Measurements from ENCODE around the gene PRRX2.
A peak's percentile ranks its signal among the peaks of the same experiment; 100 is the strongest.
"Not testable (repeated sequence)": the region's sequence is repeated elsewhere in the genome, so short reads cannot be mapped to it uniquely, and the experiment has no call there.

PRRX2 gene

DNA sequence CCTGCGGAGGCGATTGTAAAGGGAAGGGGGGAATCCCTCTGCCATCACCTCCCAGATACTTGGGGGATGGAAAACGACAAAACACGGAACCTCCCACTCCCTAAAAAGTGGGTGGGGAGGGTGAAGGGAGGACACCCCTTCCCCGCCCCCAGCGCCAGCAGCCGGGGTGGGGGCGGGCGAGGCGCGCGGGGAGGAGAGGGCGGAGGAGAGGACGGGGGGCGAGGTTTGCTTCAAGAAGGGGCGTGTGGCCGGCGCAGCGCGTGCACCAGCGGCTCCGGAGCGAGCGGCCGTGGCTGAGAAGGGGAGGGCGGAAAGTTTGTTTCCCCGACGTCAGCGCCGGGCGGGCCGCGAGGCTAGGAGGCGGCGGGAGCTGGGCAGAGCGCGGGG is at the start of gene PRRX2:
TSS of gene PRRX2 (plus strand) at position 259 of the 387 bp plus-strand sequence. CDS start 221 bp downstream, outside the sequence.
- no peak for DNase-seq

DNA sequence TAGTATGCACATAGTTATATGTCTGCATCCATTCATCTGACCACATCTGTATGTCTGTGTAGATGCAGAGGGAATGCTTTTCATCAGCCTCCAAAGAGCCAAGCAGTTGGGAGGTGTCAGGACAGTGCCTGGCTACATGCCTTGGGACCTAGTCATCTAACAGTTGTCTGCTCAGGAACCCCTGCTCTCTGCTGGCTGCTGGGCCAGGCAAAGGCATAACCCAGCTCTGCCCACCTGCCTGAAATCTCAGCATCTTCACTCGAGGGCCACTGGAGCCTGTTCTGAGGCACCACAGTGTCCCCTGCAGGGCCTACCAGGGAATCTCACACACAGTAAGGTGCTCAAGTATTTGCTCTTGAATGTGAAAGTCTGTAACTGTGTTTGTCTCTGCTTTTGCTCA is 48.3 kb upstream of the PRRX2 start:
- DNase-seq, result no peak

DNA sequence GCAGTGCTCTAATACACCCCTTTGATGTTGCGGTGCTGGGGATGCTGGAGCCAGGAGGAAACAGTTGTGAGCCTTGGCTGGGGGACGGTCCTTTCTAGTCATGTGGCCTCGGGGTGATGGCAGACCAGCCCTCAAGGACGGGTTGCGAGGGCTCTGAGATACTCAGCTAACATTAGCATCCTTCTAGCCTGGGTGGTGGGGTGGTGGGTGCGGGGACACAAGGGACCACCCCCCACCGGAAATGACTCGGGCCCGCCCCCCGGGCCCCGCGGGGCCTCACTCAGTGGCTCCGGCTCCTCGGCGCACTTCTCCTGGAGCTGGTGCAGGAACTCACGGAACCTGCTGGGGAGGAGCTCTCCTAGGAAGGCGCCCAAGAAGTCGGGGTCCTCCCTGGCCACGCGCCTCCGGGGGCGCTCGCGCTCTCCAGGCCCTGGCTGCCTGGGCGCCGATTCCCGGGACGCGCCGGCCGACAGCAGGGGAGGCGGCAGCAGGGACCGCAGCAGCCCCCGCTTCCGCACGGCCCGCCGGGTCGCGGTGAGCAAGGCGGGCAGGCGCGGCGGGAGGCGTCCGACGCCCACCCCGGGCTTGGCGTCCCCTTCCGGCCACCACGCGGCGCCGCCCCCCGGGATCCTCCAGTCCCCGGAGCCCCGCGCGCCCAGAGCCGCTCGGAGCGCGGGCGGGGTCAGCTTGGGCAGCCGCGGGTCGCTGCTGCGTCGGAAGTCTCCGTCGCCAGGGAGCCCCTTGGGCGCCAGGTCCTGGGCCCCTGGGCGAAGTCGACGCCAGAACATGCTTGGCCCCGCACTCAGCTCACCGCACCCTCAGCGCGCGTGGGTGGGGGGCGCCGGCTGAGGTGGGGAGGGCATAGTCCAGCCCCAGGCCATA is 45.4 kb upstream of the PRRX2 start:
- no peak for DNase-seq

DNA sequence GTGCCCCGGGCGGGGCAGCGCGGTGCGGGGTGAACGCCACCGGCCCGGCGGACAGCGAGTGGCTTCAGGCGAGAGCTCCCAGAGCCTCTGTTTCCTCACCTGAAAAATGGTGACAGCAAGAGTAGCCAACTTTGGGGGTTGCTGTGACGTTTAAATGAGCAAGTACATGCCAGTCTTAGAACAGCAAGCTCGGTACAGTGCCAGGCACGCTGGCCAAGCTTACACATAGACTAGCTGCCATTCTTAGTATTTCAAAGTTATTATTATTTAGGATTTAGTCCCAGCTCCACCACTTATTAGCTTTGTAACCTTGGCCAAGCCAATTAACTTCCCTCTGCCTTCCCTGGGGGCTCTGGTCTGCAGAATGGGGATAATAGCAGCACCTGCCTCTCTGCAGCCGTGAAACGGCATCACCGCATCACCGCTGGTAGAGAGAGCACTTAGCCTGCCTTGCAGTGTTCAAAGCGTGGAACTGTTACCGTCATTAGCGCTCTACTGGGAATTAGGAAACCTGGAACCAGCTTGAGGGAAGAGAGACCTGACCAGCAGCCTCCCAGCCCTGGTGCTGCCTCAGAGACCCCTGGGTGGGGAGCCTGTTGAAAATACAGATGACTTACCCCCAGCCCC is 44.7 kb upstream of the PRRX2 start, which contains the start of gene C9orf50:
TSS of gene C9orf50 (minus strand) at position 433 of the 627 bp plus-strand sequence. CDS start 527 bp downstream, outside the sequence.
- DNase-seq, result no peak

DNA sequence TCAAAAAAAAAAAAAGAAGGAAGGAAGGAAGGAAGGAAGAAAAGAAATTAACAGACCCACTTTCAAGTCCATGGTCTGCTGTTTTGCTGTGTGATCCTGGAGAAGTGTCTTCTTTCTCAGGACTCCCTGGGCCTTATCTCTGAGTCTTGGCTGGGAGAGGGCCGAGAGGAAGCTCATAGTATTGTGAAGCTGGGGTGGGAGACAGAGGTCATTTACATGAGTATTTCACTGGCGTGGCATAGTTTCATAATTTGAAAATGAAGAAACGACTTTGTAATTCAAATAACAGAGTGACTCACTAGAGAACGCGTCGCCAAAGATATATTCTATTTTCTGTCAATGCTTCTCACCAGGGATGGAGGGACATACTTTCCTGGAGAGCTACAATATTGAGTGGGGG is 42.1 kb upstream of the PRRX2 start:
- no peak for DNase-seq

DNA sequence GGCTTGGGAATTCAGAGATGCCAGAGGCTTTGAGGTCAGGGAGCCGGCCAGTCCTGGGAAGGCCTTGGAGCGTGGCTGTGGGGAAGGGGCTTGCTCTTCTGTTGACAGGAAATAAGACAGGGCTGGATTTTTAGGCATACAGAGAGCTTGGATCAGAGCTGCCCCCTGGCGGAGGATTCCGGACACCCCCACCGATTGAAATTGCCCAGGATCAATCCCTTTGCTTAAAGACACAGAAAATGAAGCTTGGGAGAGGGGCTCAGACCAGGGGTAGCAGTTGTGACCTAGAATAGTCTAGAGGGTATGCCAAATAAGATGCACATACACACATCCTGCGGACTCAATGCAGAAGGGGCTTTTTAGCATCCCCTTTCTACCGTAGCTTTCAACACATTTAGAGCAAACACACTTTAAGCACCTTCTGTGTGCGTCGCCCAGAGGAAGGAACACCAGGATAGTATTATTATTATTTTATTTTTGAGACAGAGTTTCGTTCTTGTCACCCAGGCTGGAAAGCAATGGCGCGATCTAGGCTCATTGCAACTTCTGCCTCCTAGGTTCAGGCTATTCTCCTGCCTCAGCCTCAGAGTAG is 41.2 kb upstream of the PRRX2 start:
- no peak for DNase-seq

DNA sequence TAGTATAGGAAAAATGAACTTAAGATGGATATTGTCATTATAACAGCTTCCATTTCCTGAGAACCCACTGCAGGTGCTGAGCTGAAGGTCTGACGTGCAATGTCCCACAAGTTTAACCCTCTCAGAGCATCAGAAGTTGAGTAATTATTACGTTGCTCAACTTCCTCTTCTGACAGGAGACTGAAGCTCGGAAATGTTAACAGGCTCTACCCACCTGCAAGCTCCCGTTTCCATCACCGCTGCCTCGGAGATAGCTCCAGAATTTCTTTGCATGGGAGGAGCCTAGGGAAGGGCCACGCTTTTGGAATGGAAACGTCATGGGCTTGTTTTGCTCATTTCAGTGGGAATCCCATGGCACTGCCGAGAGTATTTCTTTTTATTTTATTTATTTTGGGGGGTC is 40.5 kb upstream of the PRRX2 start:
- DNase-seq, result peak; percentile 84

DNA sequence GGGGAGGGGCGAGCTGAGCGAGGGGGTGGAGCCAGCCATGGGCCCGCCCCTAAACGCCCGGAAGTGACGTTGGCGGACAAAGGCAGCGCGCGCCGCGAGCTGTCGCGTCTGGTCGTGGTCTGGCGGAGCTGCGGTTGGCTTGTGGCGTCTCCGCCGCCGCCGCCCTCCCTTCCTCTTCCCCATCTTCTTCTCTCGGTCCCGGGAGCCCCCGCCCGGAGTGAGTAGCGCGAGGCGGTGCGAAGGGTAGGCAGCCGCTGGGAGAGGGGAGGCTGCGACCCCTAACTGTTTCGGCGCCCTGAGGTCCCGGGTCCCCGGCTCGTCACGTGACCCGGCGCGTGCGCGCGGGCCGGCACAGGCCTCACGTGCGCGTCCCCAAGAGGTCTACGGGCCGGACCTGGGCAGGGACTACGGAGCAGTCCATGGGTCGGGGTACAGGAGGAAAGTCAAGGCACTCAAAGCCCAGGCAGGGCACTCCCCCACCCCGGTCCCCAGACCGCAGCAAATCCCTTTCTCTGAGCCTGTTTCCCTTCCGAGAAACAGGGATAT is 39.3 kb upstream of the PRRX2 start, which contains the start of gene NTMT1:
TSS of gene NTMT1 (plus strand) at position 85 of the 546 bp plus-strand sequence. CDS start 6,541 bp downstream, outside the sequence.
- DNase-seq, result no peak

DNA sequence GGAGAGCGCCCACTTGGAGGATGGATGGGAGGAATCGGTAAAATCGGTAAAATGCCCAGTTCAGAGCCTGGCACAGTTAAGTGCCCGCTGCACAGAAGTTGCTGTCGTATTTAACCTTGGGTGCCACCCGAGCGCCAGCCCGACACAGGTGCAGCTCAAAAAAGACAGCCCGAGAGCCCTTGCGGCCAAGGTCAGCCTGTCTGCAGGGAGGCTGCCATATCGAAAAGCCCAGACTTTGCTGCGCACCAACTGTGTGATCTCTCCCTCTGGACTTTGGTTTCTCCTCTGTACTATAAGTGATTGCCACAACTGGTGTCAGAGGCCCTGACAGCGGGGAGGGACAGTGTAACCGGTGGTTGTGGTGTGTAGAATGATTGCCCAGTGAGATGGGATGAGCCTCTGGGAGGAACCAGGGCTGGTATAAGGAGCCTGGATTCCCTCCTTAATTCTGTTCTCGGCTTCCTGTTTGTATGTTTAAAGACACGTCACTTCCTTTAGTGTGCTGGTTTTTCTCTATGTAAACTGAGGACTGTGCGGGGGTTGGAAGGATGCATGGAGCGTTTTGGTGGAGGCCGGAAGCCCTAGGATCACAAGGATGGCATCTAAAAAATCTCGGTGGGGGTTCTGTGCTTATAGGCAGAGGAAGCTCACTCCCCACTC is 38.7 kb upstream of the PRRX2 start:
- DNase-seq, result no peak

DNA sequence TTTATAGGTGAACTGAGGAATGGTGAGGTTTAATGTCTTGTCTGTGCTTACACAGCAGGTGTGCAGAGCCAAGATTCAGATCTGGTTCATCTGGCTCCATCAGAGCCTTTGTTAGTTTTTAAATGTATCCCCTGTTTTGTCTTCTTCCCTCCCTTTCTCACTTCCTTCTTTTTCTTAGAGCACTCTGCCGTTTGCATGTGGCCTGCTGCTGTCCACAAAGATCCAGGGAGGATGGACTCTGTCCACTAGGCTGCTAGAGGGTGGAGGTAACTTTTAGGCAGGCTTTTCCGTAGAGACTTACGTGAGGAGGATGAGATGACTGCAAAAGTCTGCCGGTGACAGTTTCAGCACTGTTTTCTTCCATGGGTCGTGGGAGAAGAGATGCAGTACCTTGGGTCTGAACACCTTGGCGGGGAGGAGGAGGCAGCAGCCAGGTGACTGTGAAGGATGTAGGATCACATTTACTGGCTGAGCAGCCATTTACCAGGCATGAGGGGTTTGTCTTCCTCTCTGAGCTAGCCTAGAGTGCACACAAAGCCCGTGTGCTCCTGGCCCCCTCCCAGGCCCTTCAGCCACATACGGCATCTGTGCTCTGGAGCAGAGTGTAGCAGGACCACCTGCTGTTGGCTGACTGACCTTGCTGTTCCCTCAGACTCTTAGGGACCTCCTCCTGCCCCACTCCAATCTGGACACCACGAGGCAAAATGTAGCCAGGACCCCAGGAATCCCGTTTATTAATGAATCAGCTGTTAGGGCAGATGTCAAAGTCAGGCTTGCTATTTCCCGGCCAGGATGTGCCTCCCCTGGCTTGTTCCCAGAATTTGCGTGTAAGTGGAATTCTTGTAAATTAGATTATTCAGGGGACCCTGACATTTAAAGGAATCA is 37.6 kb upstream of the PRRX2 start:
- DNase-seq, result no peak

DNA sequence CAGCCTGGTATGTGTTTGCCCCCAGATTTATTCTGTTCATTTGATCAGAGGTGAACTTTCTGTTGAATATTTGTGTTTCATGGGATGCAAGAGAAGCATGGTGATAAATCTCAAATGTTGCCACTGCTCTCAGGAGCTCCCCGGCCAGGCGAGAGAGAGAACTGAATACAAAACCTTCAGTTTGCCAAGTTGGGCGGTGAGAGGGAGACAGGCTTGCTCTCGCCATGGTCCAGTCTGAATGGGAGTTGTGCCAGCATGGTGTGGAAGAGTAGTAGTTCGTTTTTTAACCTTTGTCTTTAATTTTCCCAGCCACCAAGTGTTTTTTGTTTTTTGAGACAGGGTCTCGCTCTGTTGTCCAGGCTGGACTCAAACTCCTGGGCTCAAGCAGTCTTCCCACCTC is 36.7 kb upstream of the PRRX2 start:
- no peak for DNase-seq

DNA sequence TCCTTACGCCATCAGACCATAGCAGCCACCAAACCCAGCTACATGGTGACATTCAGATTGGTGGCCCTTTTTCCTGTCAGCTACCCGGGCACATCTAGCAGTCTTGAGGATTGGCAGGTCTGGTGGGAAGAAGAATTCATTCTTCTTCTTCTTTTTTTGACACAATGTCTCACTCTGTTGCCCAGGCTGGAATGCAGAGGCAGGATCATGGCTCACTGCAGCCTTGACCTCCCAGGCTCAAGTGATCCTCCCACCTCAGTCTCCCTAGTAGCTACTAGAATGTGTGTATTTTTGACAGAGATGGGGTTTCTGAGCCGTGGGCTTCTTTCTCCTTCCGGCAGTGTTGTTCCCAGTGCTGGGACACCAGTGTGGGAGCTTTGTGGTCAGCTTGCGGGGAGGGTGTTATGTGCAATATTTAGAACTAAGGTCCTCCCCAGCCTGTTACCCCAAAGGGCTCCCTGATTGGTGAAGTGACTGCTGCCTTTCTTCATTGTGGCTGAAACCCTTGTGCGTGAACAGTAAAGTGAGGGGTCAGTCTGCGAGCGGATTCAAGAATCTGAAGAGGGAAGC is 36.1 kb upstream of the PRRX2 start:
- no peak for DNase-seq

DNA sequence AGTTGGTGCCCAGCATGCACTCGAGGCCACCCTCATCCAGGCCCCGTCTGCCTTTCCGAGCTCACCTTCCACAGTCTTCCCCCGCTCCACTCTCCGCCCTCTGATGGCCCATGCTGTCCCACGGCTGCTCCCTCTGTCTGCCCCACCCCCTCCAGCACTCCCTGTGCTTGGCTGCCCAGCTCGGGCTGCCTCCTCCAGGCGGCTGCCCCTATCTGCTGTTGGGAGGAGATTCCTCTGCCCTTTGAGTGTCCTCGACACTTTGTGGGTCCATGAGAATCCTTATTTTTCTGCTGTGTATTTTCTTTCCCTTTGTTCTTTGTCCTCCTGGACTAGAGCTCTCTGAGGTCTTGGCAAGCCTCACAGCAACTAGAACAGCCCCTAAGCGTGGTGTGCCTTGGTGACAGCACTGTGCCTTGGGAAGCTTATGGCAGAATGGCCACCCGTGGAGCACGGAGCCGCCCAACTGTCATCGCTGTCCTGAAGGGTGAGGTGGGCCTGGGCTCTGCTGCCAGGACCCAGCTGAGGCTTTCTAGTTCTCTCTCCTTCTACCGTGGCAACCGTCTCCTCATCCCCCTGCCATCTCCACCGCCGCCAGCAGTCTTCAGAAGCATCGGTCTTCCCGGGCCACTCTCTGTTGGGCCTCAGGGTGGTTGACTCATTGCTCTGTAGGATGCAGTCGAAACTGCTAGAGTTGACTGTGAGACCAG is 34.3 kb upstream of the PRRX2 start:
- no peak for DNase-seq

DNA sequence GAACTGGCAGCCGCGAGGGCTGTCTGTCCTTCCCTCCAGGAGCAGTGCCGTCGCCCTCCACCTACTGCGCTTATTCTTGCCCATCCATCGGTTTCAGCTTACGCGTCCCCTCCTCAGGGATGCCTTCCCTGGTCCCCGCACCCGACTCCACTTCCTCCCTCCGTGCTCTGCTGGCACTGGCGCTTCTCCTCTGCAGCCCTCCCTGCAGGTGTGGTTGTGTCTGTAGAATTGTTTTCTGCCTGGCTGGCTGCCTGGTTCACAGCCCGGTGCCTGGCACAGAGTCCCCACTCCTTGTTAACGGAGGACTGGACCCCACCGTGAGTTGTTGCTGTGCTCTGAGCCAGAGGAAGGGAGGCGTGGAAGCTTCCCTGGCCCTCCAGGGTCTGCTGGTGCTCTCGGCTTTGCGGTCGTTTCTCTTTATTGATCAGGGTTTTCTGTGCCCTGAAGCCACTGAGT is 33.7 kb upstream of the PRRX2 start:
- DNase-seq, result no peak

DNA sequence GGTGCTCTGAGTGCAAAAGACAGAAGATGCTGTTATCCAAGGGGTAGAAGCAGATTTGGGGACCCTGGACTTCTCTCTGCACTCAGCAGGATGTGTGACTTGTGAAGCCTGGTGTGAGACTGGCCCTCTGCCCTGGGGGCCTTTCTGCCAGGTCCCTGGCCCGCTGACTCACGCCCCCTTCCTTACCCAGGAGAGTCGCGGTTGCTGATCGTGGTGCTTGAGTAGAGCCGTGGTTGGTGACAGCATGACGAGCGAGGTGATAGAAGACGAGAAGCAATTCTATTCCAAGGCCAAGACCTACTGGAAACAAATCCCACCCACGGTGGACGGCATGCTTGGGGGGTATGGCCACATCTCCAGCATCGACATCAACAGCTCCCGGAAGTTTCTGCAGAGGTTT is 33.0 kb upstream of the PRRX2 start:
- no peak for DNase-seq

DNA sequence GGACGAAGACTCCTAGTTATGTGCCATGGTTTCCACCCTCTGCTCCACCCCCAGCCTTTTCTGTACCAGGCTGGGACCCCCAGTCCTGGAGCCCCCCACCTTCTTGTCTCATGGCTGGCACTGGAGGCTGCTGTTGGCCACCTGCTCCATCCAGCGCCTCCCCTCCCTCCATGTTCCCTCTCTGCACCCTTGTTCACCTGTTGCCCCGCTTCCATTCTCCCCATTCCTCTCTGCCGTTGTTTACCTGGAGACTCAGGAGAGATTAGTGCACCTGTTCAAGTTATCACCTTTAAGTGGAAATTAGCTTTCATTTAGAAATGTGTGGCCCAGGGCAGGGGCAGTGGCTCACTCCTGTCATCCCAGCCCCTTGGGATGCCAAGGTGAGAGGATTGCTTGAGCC is 32.2 kb upstream of the PRRX2 start:
- no peak for DNase-seq

DNA sequence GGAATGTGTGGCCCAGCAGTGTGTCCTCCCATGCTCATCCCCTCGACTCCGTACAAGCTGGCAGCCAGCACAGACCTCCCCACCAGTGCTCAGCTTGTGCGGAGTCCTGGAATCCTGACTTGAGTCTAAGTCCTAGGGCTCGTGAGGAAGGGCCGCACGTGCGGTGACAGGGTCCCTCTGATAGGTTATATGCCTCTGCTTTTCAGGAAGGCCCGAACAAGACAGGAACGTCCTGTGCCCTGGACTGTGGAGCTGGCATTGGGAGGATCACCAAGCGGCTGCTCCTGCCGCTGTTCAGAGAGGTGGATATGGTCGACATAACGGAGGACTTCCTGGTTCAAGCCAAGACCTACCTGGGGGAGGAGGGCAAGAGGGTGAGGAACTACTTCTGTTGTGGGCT is 31.6 kb upstream of the PRRX2 start:
- no peak for DNase-seq

DNA sequence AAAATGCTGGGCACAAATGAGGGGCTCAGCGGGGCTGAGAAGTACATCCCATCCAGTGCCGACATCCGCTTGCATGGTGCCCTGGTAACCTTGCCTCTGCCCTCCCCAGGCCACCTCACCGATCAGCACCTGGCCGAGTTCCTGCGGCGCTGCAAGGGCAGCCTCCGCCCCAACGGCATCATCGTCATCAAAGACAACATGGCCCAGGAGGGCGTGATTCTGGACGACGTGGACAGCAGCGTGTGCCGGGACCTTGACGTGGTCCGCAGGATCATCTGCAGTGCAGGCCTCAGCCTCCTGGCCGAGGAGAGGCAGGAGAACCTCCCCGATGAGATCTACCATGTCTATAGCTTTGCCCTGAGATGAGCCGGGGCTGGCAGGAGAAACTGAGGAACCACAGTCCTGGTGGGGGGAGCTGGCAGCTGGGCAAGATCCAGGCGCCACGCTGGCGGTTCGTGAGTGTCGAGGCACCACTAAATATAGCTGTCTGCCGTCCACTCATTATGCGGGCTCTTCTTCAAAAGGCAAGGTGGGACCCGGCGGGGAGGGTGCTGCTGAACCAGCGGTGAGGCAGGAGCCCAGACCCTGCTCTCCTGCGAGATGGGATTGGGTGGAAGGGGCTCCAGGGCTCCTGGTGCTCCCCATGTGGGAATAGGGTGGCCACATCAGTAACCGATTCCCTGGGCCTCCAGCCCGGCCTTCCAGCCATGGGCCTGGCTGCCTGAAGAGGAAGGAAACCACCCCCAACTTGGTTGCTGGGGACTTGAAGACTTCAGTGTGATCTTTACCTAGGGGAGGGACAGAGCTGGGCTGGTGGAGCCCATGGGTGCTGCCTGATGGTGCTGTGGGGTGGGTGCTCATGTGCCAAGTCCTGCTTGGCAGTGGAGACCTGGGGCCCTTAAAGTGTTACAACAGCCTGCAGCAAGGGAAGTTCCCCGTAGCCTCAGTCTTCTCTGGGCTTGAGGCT is 30.1 kb upstream of the PRRX2 start:
- DNase-seq, result no peak

DNA sequence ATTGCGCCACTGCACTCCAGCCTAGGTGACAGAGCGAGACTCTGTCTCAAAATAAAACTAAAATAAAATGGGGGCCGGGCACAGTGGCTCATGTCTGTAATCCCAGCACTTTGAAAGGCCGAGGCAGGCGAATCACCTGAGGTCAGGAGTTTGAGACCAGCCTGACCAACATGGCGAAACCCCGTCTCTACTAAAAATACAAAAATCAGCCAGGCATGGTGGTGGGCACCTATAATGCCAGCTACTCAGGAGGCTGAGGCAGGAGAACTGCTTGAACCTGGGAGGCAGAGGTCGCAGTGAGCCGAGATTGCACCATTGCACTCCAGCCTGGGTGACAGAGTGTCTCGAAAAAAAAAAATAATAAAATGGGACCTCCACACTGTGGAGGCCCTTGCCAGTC is 29.1 kb upstream of the PRRX2 start:
- not testable (repeated sequence) for DNase-seq

DNA sequence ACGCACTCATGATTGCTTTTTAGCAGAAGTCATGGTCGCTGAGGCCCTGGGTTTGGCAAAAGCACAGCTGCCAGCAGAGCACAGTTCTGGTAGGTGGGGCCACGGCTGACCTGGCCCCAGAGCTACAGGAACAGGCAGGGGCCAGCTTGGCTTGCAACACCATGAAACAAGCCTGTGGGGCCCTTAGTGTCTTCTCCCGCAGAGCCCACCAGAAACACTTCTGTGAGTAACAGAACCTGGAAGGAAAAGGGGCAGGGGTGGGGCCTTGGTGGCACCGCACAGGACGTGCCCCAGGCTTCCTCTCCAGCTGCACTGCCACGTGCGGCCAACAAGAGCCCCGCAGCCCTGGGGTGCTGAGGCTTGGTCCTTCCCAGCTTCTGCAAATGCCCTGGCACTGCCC is 28.3 kb upstream of the PRRX2 start:
- DNase-seq, result no peak
